ENCODE measurements around the gene TC2N.

DNA sequence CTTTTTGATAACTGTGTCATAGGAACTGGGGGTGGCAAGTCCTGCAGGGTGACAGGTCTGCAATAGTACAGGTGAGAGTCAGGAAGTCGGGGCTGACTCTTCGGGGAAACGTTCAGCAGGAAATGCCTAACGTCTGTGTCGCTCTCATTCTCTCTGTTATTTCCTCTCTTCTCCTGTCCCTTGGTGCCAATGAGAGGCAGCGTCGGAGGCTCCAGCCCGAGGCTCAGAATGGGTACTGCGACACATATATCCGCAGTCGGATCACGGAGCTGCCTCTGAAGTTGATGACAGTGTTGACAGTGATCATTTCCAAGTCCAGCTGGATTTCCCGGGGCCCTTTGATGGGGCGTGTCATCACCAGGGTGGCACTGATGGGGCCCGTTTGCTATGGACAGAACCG lies 2.7 kb upstream of the TC2N start:
- TF ChIP-seq, protein P1, sequence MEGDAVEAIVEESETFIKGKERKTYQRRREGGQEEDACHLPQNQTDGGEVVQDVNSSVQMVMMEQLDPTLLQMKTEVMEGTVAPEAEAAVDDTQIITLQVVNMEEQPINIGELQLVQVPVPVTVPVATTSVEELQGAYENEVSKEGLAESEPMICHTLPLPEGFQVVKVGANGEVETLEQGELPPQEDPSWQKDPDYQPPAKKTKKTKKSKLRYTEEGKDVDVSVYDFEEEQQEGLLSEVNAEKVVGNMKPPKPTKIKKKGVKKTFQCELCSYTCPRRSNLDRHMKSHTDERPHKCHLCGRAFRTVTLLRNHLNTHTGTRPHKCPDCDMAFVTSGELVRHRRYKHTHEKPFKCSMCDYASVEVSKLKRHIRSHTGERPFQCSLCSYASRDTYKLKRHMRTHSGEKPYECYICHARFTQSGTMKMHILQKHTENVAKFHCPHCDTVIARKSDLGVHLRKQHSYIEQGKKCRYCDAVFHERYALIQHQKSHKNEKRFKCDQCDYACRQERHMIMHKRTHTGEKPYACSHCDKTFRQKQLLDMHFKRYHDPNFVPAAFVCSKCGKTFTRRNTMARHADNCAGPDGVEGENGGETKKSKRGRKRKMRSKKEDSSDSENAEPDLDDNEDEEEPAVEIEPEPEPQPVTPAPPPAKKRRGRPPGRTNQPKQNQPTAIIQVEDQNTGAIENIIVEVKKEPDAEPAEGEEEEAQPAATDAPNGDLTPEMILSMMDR (IDR thresholded peaks at IDR 0.05; ENCODE audit: low read length), result no peak
- no peak for TF ChIP-seq EZH2 (IDR thresholded peaks at IDR 0.05; ENCODE audit: borderline replicate concordance, low read length)
